Measurements from ENCODE around the gene VASH2.

The VASH2 gene

DNA sequence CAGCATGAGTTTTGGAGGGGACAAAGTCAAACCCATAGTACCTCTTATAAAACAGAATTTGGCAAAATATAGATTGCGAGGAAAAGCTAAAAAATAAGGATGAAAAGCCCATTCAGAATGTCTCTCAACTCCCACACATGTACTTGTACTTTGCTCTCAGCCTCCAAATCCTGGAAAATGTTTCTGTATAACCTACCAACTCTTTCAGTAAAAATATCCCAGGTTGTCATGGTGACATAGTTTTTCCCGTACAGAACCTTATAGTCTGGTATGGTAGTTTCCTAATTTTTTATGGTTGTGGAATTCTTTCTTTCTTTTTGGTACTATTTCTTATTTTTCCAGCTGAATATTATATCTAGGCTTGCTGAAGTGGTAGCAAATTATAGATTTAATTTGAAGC lies 85.2 kb downstream of the VASH2 start:
- no peak for DNase-seq (ENCODE audit: low read depth)
